ENCODE measurements around the gene TFAP2A.
A peak's percentile ranks its signal among the peaks of the same experiment; 100 is the strongest.

GRCh38 chr6:10429638-10430427, 15.0 kb upstream of the TFAP2A start:
- TF ChIP-seq, protein P1, sequence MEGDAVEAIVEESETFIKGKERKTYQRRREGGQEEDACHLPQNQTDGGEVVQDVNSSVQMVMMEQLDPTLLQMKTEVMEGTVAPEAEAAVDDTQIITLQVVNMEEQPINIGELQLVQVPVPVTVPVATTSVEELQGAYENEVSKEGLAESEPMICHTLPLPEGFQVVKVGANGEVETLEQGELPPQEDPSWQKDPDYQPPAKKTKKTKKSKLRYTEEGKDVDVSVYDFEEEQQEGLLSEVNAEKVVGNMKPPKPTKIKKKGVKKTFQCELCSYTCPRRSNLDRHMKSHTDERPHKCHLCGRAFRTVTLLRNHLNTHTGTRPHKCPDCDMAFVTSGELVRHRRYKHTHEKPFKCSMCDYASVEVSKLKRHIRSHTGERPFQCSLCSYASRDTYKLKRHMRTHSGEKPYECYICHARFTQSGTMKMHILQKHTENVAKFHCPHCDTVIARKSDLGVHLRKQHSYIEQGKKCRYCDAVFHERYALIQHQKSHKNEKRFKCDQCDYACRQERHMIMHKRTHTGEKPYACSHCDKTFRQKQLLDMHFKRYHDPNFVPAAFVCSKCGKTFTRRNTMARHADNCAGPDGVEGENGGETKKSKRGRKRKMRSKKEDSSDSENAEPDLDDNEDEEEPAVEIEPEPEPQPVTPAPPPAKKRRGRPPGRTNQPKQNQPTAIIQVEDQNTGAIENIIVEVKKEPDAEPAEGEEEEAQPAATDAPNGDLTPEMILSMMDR (optimal IDR thresholded peaks at IDR 0.05 in 1 of 3, IDR thresholded peaks at IDR 0.05 in 1 of 3, conservative IDR thresholded peaks at IDR 0.05 in 1 of 3; ENCODE audit: extremely low read depth in 1 of 3, insufficient read depth in 2 of 3, low read length in 3 of 3): peak in 2 of 3 experiments; percentile 15 to 63
- no peak for TF ChIP-seq EZH2 (IDR thresholded peaks at IDR 0.05; ENCODE audit: low read length)
